Heart left ventricle (tissue), 13 donors: ENCODE data around the gene PHF3.

Experiments used
- POLR2A ChIP-seq, 2 donors: fragments of 450-650 bp; IDR thresholded peaks; one replicate each; pipeline ENCODE4 v1.6.1; 2017; ENCODE audit warnings: antibody characterized with exemption in 2 of 2, mild to moderate bottlenecking in 2 of 2, moderate library complexity in 2 of 2
- TF ChIP-seq, protein P1 (sequence below), 12 donors: fragments of 200-600 bp; sonication (generic) in 4 of 12; IDR thresholded peaks; one replicate each; pipeline versions ENCODE4 v1.5.0 to v1.8.0; 2018 to 2022; ENCODE audit warnings: antibody characterized with exemption in 12 of 12, mild to moderate bottlenecking in 5 of 12
- donor health status: ischemic (EF 13 %, LVEDD 7.1; RV severe dilation, severe dysfunction).
- donor health status: DM: no; HTN: yes; CAD: no.
- donor health status: DM: no; HTN: no; CAD: no.
- donor health status: ischemic (EF 25% LVEDD 6.9; RV normal size, moderate dysfunction).
- donor health status: ischemic (EF 25% LVEDD 5.7; RV mildly dilated, moderate dysfunction).
- donor health status: ischemic (EF 35%, LVEDD 5.7; RV mildly dilated, moderate dysfunction).
- donor health status: nonischemic (EF 11% LVEDD 7.7; RV severe dilation, severe dysfunction).
- donor health status: DM: yes; HTN: yes; CAD: no.
- donor health status: PGD.
- donor health status: ischemic (EF 29% LVEDD 5.4; RV normal size, mild dysfunction).
- donor health status: nonischemic (EF 23%, LVEDD 6.1; RV moderate dilation, normal function).

DNA sequence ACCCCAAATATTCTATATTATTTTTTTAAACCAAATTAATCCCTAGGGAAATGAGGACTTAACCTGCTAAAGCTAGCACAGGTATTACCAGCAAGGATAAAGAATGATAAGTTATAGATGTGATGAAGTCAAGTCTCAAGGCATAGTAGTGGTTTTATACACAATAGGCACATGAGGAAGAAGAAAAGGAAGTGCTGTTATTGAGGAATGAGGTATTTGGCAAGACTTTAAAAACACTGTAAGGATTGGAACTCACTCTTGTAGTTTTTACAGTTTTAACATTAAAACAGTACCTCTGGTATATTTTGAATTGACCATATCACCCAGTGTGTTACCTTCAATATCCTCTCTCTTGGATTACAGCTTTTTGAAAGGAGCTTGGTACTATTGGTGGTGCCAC lies 54.6 kb downstream of the PHF3 start:
- TF ChIP-seq POLR2A (IDR thresholded peaks at IDR 0.05), result no peak
- TF ChIP-seq, protein P1, sequence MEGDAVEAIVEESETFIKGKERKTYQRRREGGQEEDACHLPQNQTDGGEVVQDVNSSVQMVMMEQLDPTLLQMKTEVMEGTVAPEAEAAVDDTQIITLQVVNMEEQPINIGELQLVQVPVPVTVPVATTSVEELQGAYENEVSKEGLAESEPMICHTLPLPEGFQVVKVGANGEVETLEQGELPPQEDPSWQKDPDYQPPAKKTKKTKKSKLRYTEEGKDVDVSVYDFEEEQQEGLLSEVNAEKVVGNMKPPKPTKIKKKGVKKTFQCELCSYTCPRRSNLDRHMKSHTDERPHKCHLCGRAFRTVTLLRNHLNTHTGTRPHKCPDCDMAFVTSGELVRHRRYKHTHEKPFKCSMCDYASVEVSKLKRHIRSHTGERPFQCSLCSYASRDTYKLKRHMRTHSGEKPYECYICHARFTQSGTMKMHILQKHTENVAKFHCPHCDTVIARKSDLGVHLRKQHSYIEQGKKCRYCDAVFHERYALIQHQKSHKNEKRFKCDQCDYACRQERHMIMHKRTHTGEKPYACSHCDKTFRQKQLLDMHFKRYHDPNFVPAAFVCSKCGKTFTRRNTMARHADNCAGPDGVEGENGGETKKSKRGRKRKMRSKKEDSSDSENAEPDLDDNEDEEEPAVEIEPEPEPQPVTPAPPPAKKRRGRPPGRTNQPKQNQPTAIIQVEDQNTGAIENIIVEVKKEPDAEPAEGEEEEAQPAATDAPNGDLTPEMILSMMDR (IDR thresholded peaks at IDR 0.05), result no peak
